Caco-2 (cell line): ENCODE measurements around the gene ATP6V0D1. TPM values are rescaled to one million over a fixed set of nuclear protein-coding genes. Genes with fewer than 3 reads are reported as not detected.

Experiments used
- BruUV-seq: library from RNA; stranded (reverse); fragments of 400-500 nt; replicated peaks from 2 replicates; lab custom pipeline; 2021; lab: Mats Ljungman, UMichigan
- CTCF ChIA-PET: fragments of 300-600 bp; sonication (Branson Sonifier 250); formaldehyde crosslinking; loops from one replicate; lab custom pipeline; 2022; ENCODE audit warnings: antibody characterized with exemption; lab: Charles Lee
- POLR2A ChIA-PET: fragments of 300-600 bp; sonication (Branson Sonifier 250); formaldehyde crosslinking; loops from one replicate; lab custom pipeline; 2022; ENCODE audit warnings: antibody characterized with exemption; lab: Charles Lee
- DNase-seq, 2 experiments: peaks; one replicate each; pipeline versions ENCODE4 v3.0.0 to v3.0.0-alpha.2; 2020 to 2022
- H3K27me3 ChIP-seq: replicated peaks from 2 replicates; pipeline ENCODE4 v1.6.0; 2011; ENCODE audit warnings: low read length; ENCODE audit not compliant: control insufficient read depth, insufficient read depth
- H3K36me3 ChIP-seq: 2 replicates; pipeline ENCODE4 v1.5.1; 2011; ENCODE audit warnings: low read length; ENCODE audit not compliant: control insufficient read depth, insufficient read depth
- H3K4me1 ChIP-seq: fragments of 250-450 bp; sonication (Bioruptor Pico); 2 replicates; pipeline ENCODE4 v1.5.1; 2020; ENCODE audit warnings: mild to moderate bottlenecking
- H3K4me3 ChIP-seq: 2 replicates; pipeline ENCODE4 v1.5.1; 2011; ENCODE audit warnings: low read depth, mild to moderate bottlenecking, control low read depth, low read length
- H3K9me3 ChIP-seq: fragments of 250-450 bp; sonication (Bioruptor Pico); 2 replicates; pipeline ENCODE4 v1.5.1; 2020; ENCODE audit warnings: mild to moderate bottlenecking, moderate library complexity
- H3K27ac Mint-ChIP-seq: one replicate; pipeline ENCODE4 v1.8.0; 2022; ENCODE audit warnings: mixed read lengths; ENCODE audit not compliant: unreplicated experiment
- H3K27me3 Mint-ChIP-seq: one replicate; pipeline ENCODE4 v1.8.0; 2022; ENCODE audit warnings: mixed read lengths; ENCODE audit not compliant: insufficient read depth, unreplicated experiment
- H3K36me3 Mint-ChIP-seq: one replicate; pipeline ENCODE4 v1.8.0; 2022; ENCODE audit warnings: mild to moderate bottlenecking, mixed read lengths; ENCODE audit not compliant: insufficient read depth, unreplicated experiment
- H3K4me1 Mint-ChIP-seq: one replicate; pipeline ENCODE4 v1.8.0; 2022; ENCODE audit warnings: low read depth, mixed read lengths; ENCODE audit not compliant: unreplicated experiment
- H3K4me3 Mint-ChIP-seq: one replicate; pipeline ENCODE4 v1.8.0; 2022; ENCODE audit warnings: mild to moderate bottlenecking, moderate library complexity, mixed read lengths; ENCODE audit not compliant: unreplicated experiment
- H3K9me3 Mint-ChIP-seq: one replicate; pipeline ENCODE4 v1.8.0; 2022; ENCODE audit warnings: mixed read lengths; ENCODE audit not compliant: unreplicated experiment
- intact Hi-C: fragments of 100-400 bp; cut with micrococcal nuclease; formaldehyde crosslinking; loops from one replicate; pipeline ENCODE4 v1.10.0; 2022; ENCODE audit not compliant: unreplicated experiment
- total RNA-seq: library from RNA; stranded (reverse); gene quantifications from 2 replicates; pipeline ENCODE4 v1.2.3, GENCODE V29; 2022
- TF ChIP-seq, protein P1 (sequence below), 2 experiments: fragments of 200-600 bp in 1 of 2; IDR thresholded peaks; 1 replicate in 1 of 2; 2 replicates in 1 of 2; pipeline versions ENCODE4 v1.5.1 to v1.8.0; 2011 to 2022; ENCODE audit warnings: antibody characterized with exemption in 1 of 2, control low read depth in 1 of 2, inconsistent platforms in 1 of 2, low read depth in 1 of 2, low read length in 1 of 2, mild to moderate bottlenecking in 1 of 2, moderate library complexity in 1 of 2; ENCODE audit not compliant: insufficient read depth in 1 of 2, severe bottlenecking in 1 of 2, unreplicated experiment in 1 of 2

Gene ATP6V0D1
- total RNA-seq, 1 experiment from 2014 or later, result 110 TPM

DNA sequence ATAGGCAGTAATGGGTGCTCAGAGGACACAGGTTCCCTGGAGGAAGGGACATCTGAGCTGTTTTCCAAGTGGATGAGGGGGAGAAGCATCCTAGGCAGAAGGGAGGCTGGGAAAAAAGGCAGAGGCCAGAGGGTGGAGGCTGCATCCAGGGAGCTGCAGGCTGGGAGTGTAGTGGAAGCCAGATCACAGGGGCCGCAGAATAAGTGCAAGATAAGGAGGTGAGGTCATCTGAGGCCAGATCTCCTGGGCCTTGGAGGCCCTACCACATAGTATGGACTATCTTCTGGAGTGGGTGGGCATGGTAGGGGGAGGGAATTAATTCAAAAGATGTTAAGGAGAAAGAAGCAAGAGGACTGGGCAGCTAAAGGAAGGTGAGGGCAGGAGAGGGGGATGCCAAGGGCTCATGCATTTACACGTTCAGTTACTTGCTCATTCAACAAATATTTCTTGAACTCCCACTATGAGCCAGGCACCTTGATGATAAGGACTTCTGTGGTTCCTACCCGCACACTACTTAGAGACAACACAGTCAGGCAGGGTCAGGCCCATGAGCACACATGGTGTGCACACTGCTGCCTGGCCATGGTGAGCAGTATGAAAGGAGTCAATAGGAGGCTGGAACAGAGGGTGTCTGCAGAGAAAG, 45.3 kb upstream of the ATP6V0D1 start:
- Histone ChIP-seq H3K4me3 (no peak overlapping the region), H3K4me1 (peaks cover 54% of the 10 kb centered on the region), H3K9me3 (no peaks in the 10 kb centered on the region), H3K36me3 (no peaks in the 10 kb centered on the region), H3K27me3 (no peaks in the 10 kb centered on the region)
- peak in 1 of 2 experiments; percentile 70 for DNase-seq
- Mint-ChIP-seq H3K4me3 (peak overlapping the region; percentile 19), H3K9me3 (no peaks in the 10 kb centered on the region), H3K36me3 (peaks cover 9% of the 10 kb centered on the region), H3K27me3 (no peaks in the 10 kb centered on the region), H3K4me1 (peaks cover 35% of the 10 kb centered on the region), H3K27ac (peak overlapping the region; percentile 66)
- intact Hi-C loops, result loop anchor here (10.0 kb wide), 2 partner anchors 279 to 409 kb away; partner anchors contain the start of genes CTRL, PSMB10, RANBP10 and TSNAXIP1
- TF ChIP-seq, protein P1, sequence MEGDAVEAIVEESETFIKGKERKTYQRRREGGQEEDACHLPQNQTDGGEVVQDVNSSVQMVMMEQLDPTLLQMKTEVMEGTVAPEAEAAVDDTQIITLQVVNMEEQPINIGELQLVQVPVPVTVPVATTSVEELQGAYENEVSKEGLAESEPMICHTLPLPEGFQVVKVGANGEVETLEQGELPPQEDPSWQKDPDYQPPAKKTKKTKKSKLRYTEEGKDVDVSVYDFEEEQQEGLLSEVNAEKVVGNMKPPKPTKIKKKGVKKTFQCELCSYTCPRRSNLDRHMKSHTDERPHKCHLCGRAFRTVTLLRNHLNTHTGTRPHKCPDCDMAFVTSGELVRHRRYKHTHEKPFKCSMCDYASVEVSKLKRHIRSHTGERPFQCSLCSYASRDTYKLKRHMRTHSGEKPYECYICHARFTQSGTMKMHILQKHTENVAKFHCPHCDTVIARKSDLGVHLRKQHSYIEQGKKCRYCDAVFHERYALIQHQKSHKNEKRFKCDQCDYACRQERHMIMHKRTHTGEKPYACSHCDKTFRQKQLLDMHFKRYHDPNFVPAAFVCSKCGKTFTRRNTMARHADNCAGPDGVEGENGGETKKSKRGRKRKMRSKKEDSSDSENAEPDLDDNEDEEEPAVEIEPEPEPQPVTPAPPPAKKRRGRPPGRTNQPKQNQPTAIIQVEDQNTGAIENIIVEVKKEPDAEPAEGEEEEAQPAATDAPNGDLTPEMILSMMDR (IDR thresholded peaks at IDR 0.05; ENCODE audit: insufficient read depth in 1 of 2, low read depth in 1 of 2, low read length in 1 of 2, severe bottlenecking in 1 of 2, unreplicated experiment in 1 of 2), result no peak
- no TSS peak for BruUV-seq
- ChIA-PET POLR2A (no interaction called here), CTCF (interaction anchor here (1.2 to 1.7 kb wide), 2 partner anchors 36 to 118 kb away, joined by 3 to 4 read pairs; partner anchors contain the start of genes CARMIL2 and CTCF)

DNA sequence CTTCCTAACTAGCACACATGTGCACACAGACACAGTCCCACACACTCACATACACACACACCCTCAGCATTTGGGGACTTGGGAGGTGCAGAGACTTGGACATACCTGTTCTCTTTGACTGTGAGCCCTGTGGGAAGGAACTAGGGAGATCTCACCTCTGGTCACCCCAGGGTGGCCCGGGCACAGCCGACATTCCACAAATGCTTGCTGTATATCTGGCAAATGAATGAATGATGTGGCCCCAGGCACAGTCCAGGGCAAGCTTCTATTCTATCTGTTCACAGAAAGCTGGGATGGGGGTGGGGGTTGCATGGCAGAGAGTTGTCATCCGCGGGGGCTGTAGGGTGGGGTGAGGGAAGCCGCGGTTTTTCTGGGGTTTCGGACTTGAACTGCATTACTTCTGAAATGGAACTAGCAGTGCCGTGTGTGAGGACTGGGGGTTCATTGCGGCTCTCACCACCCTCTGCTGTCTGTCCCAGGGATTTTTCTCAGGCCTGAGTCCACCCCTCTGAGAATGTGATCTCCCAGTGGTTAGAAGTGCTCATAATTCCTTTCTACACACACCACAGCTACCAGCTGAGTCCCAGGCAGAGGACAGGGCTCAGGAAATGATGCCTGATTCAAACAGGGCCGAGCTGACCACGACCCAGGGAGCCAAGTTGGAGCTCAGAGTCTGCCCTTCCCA, 44.4 kb upstream of the ATP6V0D1 start:
- BruUV-seq, result no TSS peak
- Histone ChIP-seq H3K9me3 (no peaks in the 10 kb centered on the region), H3K4me3 (no peak overlapping the region), H3K4me1 (peaks cover 47% of the 10 kb centered on the region), H3K27me3 (no peaks in the 10 kb centered on the region), H3K36me3 (no peaks in the 10 kb centered on the region)
- ChIA-PET POLR2A (no interaction called here), CTCF (interaction anchor here (1.2 to 1.7 kb wide), 2 partner anchors 37 to 119 kb away, joined by 3 to 4 read pairs; partner anchors contain the start of genes CARMIL2 and CTCF)
- Mint-ChIP-seq H3K9me3 (no peaks in the 10 kb centered on the region), H3K27me3 (no peaks in the 10 kb centered on the region), H3K4me3 (no peak overlapping the region), H3K36me3 (peaks cover 11% of the 10 kb centered on the region), H3K27ac (peak overlapping the region; percentile 34), H3K4me1 (peaks cover 33% of the 10 kb centered on the region)
- TF ChIP-seq, protein P1 (IDR thresholded peaks at IDR 0.05; ENCODE audit: insufficient read depth in 1 of 2, low read depth in 1 of 2, low read length in 1 of 2, severe bottlenecking in 1 of 2, unreplicated experiment in 1 of 2), result no peak
- DNase-seq, result peak; percentile 57 to 77
- intact Hi-C loops, result loop anchor here (10.0 kb wide), 2 partner anchors 279 to 409 kb away; partner anchors contain the start of genes CTRL, PSMB10, RANBP10 and TSNAXIP1
